ENCODE results near the gene PYCR2.

DNA sequence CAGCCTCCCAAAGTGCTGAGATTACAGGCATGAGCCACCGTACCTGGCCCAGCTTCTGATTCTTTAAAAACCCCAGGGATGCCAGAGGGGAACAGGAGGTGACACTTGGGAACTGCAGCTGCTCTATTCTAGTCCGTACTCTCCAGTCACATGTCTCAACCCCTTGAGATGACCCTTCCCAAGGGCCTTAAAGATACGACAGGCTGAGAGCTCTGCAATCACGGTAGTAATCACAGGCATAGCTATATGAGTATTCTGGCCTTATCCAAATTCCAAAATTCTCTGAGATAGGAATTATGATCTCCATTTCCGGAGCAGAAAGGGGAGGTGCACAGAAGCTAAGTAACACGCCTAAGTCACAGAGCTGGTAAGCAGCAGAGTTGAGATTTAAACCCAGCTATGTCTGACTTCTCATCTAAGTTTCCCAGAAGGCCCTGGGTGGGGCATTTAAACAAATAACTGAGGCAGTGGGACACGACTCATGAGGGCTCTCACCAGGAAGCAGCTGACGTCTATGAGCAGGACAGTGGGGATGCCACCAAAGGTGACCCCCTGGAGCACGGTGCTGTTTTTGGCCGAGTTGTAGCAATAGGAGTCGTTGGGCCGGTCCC lies 47.0 kb downstream of the PYCR2 start:
- TF ChIP-seq POLR2AphosphoS5 (IDR thresholded peaks at IDR 0.05; ENCODE audit: low read depth, low read length), result no peak
- no peak for TF ChIP-seq TCF7L2 (IDR thresholded peaks at IDR 0.05; ENCODE audit: low read depth, low read length)
- TF ChIP-seq, protein P1, sequence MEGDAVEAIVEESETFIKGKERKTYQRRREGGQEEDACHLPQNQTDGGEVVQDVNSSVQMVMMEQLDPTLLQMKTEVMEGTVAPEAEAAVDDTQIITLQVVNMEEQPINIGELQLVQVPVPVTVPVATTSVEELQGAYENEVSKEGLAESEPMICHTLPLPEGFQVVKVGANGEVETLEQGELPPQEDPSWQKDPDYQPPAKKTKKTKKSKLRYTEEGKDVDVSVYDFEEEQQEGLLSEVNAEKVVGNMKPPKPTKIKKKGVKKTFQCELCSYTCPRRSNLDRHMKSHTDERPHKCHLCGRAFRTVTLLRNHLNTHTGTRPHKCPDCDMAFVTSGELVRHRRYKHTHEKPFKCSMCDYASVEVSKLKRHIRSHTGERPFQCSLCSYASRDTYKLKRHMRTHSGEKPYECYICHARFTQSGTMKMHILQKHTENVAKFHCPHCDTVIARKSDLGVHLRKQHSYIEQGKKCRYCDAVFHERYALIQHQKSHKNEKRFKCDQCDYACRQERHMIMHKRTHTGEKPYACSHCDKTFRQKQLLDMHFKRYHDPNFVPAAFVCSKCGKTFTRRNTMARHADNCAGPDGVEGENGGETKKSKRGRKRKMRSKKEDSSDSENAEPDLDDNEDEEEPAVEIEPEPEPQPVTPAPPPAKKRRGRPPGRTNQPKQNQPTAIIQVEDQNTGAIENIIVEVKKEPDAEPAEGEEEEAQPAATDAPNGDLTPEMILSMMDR (IDR thresholded peaks at IDR 0.05), result no peak
- TF ChIP-seq, protein P2, sequence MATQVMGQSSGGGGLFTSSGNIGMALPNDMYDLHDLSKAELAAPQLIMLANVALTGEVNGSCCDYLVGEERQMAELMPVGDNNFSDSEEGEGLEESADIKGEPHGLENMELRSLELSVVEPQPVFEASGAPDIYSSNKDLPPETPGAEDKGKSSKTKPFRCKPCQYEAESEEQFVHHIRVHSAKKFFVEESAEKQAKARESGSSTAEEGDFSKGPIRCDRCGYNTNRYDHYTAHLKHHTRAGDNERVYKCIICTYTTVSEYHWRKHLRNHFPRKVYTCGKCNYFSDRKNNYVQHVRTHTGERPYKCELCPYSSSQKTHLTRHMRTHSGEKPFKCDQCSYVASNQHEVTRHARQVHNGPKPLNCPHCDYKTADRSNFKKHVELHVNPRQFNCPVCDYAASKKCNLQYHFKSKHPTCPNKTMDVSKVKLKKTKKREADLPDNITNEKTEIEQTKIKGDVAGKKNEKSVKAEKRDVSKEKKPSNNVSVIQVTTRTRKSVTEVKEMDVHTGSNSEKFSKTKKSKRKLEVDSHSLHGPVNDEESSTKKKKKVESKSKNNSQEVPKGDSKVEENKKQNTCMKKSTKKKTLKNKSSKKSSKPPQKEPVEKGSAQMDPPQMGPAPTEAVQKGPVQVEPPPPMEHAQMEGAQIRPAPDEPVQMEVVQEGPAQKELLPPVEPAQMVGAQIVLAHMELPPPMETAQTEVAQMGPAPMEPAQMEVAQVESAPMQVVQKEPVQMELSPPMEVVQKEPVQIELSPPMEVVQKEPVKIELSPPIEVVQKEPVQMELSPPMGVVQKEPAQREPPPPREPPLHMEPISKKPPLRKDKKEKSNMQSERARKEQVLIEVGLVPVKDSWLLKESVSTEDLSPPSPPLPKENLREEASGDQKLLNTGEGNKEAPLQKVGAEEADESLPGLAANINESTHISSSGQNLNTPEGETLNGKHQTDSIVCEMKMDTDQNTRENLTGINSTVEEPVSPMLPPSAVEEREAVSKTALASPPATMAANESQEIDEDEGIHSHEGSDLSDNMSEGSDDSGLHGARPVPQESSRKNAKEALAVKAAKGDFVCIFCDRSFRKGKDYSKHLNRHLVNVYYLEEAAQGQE (IDR thresholded peaks at IDR 0.05; ENCODE audit: insufficient read depth in 1 of 2, low read depth in 2 of 2, low read length in 1 of 2), result no peak
- TF ChIP-seq SIN3A (IDR thresholded peaks at IDR 0.05; ENCODE audit: borderline replicate concordance, insufficient read depth, low read depth, low read length), result no peak

All from Panc1 (cell line).